ENCODE measurements around the gene POLD3. TPM values are rescaled to one million over a fixed set of nuclear protein-coding genes. Genes with fewer than 3 reads are reported as not detected.

Gene POLD3
- total RNA-seq, 4 donors from 2014 or later = 13.0 to 14.8 (median 14.3) TPM

GRCh38 chr11:74646954-74647353 lies 54.6 kb downstream of the POLD3 start:
- Histone ChIP-seq H3K9me3 (no peaks in the 10 kb centered on the region), H3K27ac (no peak overlapping the region), H3K36me3 (peaks cover 0 to 1% of the 10 kb centered on the region in 2 donors), H3K4me1 (no peaks in the 10 kb centered on the region), H3K27me3 (no peaks in the 10 kb centered on the region), H3K4me3 (replicated peaks in 1 of 3) (no peak overlapping the region)
- 89 to 93% methylated on average over 7 of the region's 7 CpGs for WGBS, 2 donors
- no peak for DNase-seq
- no peak for TF ChIP-seq POLR2A (IDR thresholded peaks at IDR 0.05)
- TF ChIP-seq, protein P1, sequence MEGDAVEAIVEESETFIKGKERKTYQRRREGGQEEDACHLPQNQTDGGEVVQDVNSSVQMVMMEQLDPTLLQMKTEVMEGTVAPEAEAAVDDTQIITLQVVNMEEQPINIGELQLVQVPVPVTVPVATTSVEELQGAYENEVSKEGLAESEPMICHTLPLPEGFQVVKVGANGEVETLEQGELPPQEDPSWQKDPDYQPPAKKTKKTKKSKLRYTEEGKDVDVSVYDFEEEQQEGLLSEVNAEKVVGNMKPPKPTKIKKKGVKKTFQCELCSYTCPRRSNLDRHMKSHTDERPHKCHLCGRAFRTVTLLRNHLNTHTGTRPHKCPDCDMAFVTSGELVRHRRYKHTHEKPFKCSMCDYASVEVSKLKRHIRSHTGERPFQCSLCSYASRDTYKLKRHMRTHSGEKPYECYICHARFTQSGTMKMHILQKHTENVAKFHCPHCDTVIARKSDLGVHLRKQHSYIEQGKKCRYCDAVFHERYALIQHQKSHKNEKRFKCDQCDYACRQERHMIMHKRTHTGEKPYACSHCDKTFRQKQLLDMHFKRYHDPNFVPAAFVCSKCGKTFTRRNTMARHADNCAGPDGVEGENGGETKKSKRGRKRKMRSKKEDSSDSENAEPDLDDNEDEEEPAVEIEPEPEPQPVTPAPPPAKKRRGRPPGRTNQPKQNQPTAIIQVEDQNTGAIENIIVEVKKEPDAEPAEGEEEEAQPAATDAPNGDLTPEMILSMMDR (IDR thresholded peaks at IDR 0.05) = no peak
- intact Hi-C loops (cut with DNase I) = no loop called here

DNA sequence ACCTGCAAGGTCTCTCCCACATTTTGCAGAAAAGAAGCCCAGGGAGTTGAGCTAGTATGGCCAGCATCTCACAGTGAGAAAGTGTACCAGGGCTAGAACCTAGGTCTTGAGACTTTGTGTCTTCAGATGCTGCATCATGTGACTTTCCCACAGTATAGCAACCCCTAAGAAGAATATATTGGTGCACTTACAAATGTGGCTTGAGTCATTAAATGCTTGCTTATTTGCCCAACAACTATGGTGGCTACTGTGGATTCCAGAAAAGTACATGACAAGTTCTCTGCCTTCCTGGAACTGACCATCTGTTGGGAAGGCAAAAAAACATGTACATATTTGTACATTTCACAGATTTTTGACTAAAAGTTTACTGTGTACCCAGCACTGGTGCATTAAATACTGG lies 55.0 kb downstream of the POLD3 start:
- Histone ChIP-seq H3K4me3 (replicated peaks in 1 of 3) (no peak overlapping the region), H3K27me3 (no peaks in the 10 kb centered on the region), H3K9me3 (no peaks in the 10 kb centered on the region), H3K27ac (no peak overlapping the region), H3K36me3 (no peaks in the 10 kb centered on the region), H3K4me1 (no peaks in the 10 kb centered on the region)
- DNase-seq = no peak
- TF ChIP-seq, protein P1 (IDR thresholded peaks at IDR 0.05) = no peak
- TF ChIP-seq POLR2A (IDR thresholded peaks at IDR 0.05) = no peak
- intact Hi-C loops (cut with DNase I) = no loop called here

DNA sequence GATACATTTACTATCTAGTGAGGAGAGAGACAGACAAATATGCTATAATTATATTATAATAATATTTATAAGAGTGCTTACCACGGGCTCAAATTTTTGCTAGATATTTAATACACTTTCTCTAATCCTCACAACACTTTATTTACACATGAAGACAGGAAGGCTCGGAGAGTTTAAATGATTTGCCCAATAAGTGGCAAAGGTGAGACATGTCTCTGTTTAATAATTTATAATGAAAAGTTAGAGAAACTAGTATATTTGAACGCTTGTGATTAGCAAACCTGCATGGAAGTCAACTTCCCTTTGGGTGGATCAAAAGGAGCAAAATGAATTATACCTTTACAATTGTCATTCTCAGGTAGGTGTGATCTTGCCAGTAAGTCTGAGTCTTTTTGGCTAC lies 55.4 kb downstream of the POLD3 start:
- Histone ChIP-seq H3K27ac (no peak overlapping the region), H3K27me3 (no peaks in the 10 kb centered on the region), H3K9me3 (no peaks in the 10 kb centered on the region), H3K4me3 (replicated peaks in 1 of 3) (no peak overlapping the region), H3K4me1 (no peaks in the 10 kb centered on the region), H3K36me3 (no peaks in the 10 kb centered on the region)
- 98 to 99% methylated on average over 3 of the region's 3 CpGs for WGBS, 2 donors
- intact Hi-C loops (cut with DNase I) = no loop called here
- DNase-seq = no peak
- TF ChIP-seq, protein P1 (IDR thresholded peaks at IDR 0.05) = no peak
- TF ChIP-seq POLR2A (IDR thresholded peaks at IDR 0.05) = no peak

- Histone ChIP-seq H3K4me3 (replicated peaks in 1 of 3) (no peak overlapping the region), H3K36me3 (no peaks in the 10 kb centered on the region), H3K9me3 (no peaks in the 10 kb centered on the region), H3K4me1 (no peaks in the 10 kb centered on the region), H3K27ac (no peak overlapping the region), H3K27me3 (no peaks in the 10 kb centered on the region)
- TF ChIP-seq, protein P1 (IDR thresholded peaks at IDR 0.05) = no peak
- TF ChIP-seq POLR2A (IDR thresholded peaks at IDR 0.05) = no peak
- intact Hi-C loops (cut with DNase I) = no loop called here
- WGBS, 2 donors = 91 to 96% methylated on average over 4 of the region's 4 CpGs
- no peak for DNase-seq
Measured at GRCh38 chr11:74648894-74649293, 56.5 kb downstream of the POLD3 start.

GRCh38 chr11:74650498-74650897 lies 58.1 kb downstream of the POLD3 start:
- H3K27me3 ChIP-seq = no peaks in the 10 kb centered on the region
- 84 to 93% methylated on average over 2 of the region's 2 CpGs for WGBS, 2 donors
- TF ChIP-seq POLR2A (IDR thresholded peaks at IDR 0.05) = no peak
- TF ChIP-seq, protein P1 (IDR thresholded peaks at IDR 0.05) = no peak
- intact Hi-C loops (cut with DNase I) = no loop called here
- no peak overlapping the region for H3K27ac ChIP-seq
- H3K4me1 ChIP-seq = no peaks in the 10 kb centered on the region
- DNase-seq = no peak
- H3K9me3 ChIP-seq = no peaks in the 10 kb centered on the region
- H3K36me3 ChIP-seq = no peaks in the 10 kb centered on the region
- H3K4me3 ChIP-seq (replicated peaks in 1 of 3) = no peak overlapping the region

Data from thyroid gland (tissue), 4 donors.